Measurements from ENCODE around the gene CNOT3. TPM values are rescaled to one million over a fixed set of nuclear protein-coding genes. Genes with fewer than 3 reads are reported as not detected.
A peak's percentile ranks its signal among the peaks of the same experiment; 100 is the strongest.
"Not testable (repeated sequence)": the region's sequence is repeated elsewhere in the genome, so short reads cannot be mapped to it uniquely, and the experiment has no call there.

CNOT3 gene
- total and polyA plus RNA-seq, 2 experiments from 2014 or later, result 39.6 to 52.8 TPM

DNA sequence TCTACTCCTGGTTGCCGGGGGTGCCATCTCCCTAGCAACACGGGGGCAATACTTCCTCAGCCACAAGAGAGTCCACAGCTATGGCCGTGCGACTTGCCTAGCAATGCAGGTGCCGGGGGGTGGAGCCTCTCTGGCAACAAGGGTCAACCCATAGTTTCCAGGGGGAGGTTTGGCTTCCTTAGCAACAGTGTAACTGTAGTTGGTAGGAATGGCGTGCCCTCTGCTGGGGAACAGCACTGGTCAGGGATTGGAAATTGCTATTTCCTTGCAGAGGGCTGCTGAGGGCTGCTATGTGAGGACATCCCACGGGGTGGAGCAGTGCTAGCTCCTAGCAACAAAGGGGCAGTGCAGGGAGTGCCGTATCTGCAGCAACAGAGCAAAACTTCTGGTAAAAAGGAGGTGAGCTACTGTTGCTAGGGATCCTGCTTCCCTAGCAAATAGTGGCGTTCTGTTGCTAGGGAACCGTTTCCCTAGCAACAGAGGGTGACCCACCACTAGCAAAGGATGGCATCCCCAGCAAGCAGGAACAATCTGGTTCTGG is 42.4 kb downstream of the CNOT3 start:
- H3K4me1 ChIP-seq (ENCODE audit: low read depth), result no peaks in the 10 kb centered on the region
- peak; percentile 83 to 89 for DNase-seq (ENCODE audit: low read depth in 1 of 2, low spot score in 1 of 2)
- H3K4me3 ChIP-seq, result no peak overlapping the region
- H3K27me3 ChIP-seq, result no peaks in the 10 kb centered on the region
- H3K36me3 ChIP-seq, result peaks cover 4% of the 10 kb centered on the region
- H3K9me3 ChIP-seq (ENCODE audit: low read depth), result no peaks in the 10 kb centered on the region
- peak overlapping the region; percentile 4 for H3K27ac ChIP-seq
- TF ChIP-seq, protein P1, sequence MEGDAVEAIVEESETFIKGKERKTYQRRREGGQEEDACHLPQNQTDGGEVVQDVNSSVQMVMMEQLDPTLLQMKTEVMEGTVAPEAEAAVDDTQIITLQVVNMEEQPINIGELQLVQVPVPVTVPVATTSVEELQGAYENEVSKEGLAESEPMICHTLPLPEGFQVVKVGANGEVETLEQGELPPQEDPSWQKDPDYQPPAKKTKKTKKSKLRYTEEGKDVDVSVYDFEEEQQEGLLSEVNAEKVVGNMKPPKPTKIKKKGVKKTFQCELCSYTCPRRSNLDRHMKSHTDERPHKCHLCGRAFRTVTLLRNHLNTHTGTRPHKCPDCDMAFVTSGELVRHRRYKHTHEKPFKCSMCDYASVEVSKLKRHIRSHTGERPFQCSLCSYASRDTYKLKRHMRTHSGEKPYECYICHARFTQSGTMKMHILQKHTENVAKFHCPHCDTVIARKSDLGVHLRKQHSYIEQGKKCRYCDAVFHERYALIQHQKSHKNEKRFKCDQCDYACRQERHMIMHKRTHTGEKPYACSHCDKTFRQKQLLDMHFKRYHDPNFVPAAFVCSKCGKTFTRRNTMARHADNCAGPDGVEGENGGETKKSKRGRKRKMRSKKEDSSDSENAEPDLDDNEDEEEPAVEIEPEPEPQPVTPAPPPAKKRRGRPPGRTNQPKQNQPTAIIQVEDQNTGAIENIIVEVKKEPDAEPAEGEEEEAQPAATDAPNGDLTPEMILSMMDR (IDR thresholded peaks at IDR 0.05; ENCODE audit: low read depth, low read length), result peak; percentile 61

DNA sequence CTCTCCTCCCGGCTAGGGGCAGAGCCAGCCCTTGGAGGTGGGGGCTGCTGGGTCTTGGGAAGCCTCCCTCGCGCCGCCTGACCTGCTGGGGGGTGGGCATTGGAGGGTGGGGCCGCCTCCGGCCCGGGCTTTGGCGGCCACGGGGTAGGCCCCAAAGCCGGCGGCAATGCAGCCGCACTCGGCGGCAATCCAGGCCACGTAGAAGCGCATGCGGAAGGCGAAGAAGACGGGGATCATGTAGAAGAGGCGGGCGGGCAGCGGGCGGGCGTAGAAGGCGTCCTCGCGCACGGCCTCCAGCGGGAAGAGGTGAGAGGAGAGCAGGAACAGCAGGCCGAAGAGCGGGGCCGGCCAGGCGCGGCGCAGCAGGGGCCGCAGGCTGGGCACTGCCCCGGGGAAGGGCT is 43.1 kb downstream of the CNOT3 start:
- H3K27ac ChIP-seq, result peak overlapping the region; percentile 4
- H3K9me3 ChIP-seq (ENCODE audit: low read depth), result no peaks in the 10 kb centered on the region
- TF ChIP-seq, protein P1 (IDR thresholded peaks at IDR 0.05; ENCODE audit: low read depth, low read length), result no peak
- peaks cover 4% of the 10 kb centered on the region for H3K36me3 ChIP-seq
- H3K27me3 ChIP-seq, result no peaks in the 10 kb centered on the region
- no peaks in the 10 kb centered on the region for H3K4me1 ChIP-seq (ENCODE audit: low read depth)
- DNase-seq (ENCODE audit: low read depth in 1 of 2, low spot score in 1 of 2), result no peak
- no peak overlapping the region for H3K4me3 ChIP-seq

DNA sequence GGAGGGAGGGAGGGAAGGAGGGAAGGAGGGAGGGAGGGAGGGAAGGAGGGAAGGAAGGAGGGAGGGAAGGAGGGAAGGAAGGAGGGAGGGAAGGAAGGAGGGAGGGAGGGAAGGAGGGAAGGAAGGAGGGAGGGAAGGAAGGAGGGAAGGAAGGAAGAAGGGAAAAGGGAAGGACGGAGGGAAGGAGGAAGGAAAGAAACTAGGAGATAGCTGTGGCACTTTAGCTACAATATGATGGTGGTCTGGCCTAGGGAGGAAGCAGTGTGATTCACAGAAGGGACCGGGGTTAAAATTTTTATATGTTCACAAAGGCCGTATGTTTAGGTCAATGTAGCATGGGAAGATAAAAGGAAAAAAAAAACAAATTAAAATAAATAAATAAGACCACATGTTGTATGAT is 44.3 kb downstream of the CNOT3 start:
- not testable (repeated sequence) for DNase-seq (ENCODE audit: low read depth in 1 of 2, low spot score in 1 of 2)

DNA sequence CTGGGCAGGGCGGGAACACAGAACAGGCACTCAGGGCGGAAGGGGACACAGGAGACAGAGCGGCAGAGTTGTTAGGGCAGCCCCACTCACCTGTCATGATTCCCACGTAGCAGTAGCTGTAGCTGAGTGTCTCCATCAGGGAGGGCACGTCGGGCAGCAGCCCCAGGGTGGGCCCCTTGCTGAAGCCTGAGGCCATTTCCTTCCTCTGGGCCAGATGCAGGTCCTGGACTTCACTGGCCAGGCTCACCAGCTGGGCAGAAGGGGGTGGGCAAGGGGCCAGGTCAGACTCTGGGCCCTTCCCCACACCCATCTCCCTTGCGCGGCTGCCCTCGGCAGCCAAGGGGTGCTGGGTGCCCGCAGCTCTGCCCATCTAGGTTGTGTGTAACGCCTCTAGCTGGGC is 45.9 kb downstream of the CNOT3 start:
- H3K9me3 ChIP-seq (ENCODE audit: low read depth), result no peaks in the 10 kb centered on the region
- DNase-seq (ENCODE audit: low read depth in 1 of 2, low spot score in 1 of 2), result no peak
- no peak overlapping the region for H3K4me3 ChIP-seq
- H3K4me1 ChIP-seq (ENCODE audit: low read depth), result peaks cover 5% of the 10 kb centered on the region
- H3K27me3 ChIP-seq, result no peaks in the 10 kb centered on the region
- TF ChIP-seq, protein P1 (IDR thresholded peaks at IDR 0.05; ENCODE audit: low read depth, low read length), result no peak
- no peak overlapping the region for H3K27ac ChIP-seq
- H3K36me3 ChIP-seq, result peaks cover 4% of the 10 kb centered on the region

More for the DNA sequence above, 44.3 kb downstream of the CNOT3 start:
- not testable (repeated sequence) for H3K27me3 ChIP-seq; H3K9me3 ChIP-seq (ENCODE audit: low read depth); H3K4me3 ChIP-seq; H3K4me1 ChIP-seq (ENCODE audit: low read depth); H3K36me3 ChIP-seq; H3K27ac ChIP-seq

DNA sequence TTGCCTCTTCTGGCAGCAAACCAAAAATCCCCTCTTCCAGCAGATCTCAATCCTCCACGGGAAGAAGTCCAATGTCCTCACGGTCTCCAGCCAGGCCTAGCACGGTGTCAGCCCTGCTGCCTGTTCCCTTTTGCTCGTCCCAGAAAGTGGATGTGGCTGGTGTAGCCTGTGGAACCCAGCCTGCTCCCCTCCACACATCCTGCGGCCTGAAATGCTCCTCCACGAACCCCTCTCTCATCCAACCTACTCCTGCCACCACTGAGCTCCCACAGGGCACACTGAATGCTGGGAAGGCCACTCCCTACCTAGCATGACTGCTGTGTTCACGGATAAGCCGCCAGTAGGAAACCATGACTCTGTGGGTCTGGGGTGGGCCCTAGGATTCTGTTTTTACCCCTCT is 48.8 kb downstream of the CNOT3 start:
- Histone ChIP-seq H3K9me3 (ENCODE audit: low read depth) (no peaks in the 10 kb centered on the region), H3K4me1 (ENCODE audit: low read depth) (peaks cover 5% of the 10 kb centered on the region), H3K27ac (no peak overlapping the region), H3K27me3 (no peaks in the 10 kb centered on the region), H3K36me3 (no peaks in the 10 kb centered on the region), H3K4me3 (no peak overlapping the region)
- DNase-seq (ENCODE audit: low read depth in 1 of 2, low spot score in 1 of 2), result no peak
- TF ChIP-seq, protein P1 (IDR thresholded peaks at IDR 0.05; ENCODE audit: low read depth, low read length), result no peak

DNA sequence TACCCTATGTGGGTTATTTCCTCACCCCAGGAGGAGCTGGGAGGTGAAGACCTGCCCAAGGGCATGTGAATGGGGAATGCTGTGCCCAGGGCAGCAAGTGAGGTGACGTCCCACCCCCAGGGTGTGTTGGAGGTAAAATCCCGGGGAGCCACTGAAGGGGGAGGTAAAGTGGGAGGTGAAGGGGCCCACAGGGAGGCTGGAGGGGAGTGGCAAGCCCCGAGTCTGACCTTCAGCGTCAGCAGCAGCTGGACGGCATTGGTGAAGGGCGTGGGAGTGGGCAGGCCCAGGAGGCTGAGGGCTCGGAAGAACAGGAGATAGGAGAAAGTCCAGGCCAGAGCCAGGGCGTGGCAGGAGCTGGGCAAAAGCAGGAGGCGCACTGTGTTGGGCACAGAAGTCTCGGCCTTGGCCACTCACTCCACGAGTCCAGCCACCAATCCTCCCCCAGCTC is 49.4 kb downstream of the CNOT3 start:
- no peak overlapping the region for H3K4me3 ChIP-seq
- TF ChIP-seq, protein P1 (IDR thresholded peaks at IDR 0.05; ENCODE audit: low read depth, low read length), result no peak
- H3K9me3 ChIP-seq (ENCODE audit: low read depth), result no peaks in the 10 kb centered on the region
- no peaks in the 10 kb centered on the region for H3K36me3 ChIP-seq
- no peaks in the 10 kb centered on the region for H3K27me3 ChIP-seq
- peaks cover 6% of the 10 kb centered on the region for H3K4me1 ChIP-seq (ENCODE audit: low read depth)
- no peak for DNase-seq (ENCODE audit: low read depth in 1 of 2, low spot score in 1 of 2)
- H3K27ac ChIP-seq, result no peak overlapping the region
